K562 (cell line): ENCODE measurements around the gene SRGAP3. TPM values are rescaled to one million over a fixed set of nuclear protein-coding genes. Genes with fewer than 3 reads are reported as not detected.

Experiments used
- KDM2B ChIP-seq: fragments of 250-450 bp; sonication (Bioruptor Pico); IDR thresholded peaks from 2 replicates; pipeline ENCODE4 v1.8.0; 2021; ENCODE audit warnings: mild to moderate bottlenecking, moderate library complexity
- RERE ChIP-seq: sonication (generic); formaldehyde crosslinking; IDR thresholded peaks from 2 replicates; pipeline ENCODE4 v1.8.0; 2023; ENCODE audit warnings: missing genetic modification reagents, mild to moderate bottlenecking, borderline replicate concordance
- SRF ChIP-seq, 2 experiments: fragments of 250-450, 450-650 bp in 1 of 2; sonication (Bioruptor Pico) in 1 of 2; sonication (generic) in 1 of 2; formaldehyde crosslinking; IDR thresholded peaks; 2 replicates each; pipeline versions ENCODE4 v1.5.0 to v1.5.1; 2020 to 2022; ENCODE audit warnings: mild to moderate bottlenecking in 1 of 2, missing genetic modification reagents in 1 of 2
- ZNF274 ChIP-seq: IDR thresholded peaks from 2 replicates; pipeline ENCODE4 v1.6.1; 2011; ENCODE audit warnings: low read depth, mild to moderate bottlenecking, low read length, moderate library complexity, borderline replicate concordance
- polyA plus RNA-seq, 8 experiments: library from polyadenylated mRNA; depleted of rRNA in 4 of 8; stranded (reverse) in 5 of 8; unstranded in 3 of 8; fragments of >200 nt; fragmentation: Nextera tagmentation in 2 of 8; fragmentation: Illumina TruSeq in 1 of 8; extraction: Ambion mirVana in 2 of 8; extraction: Trizol in 1 of 8; gene quantifications; 2 replicates each; pipeline versions ENCODE4 v1.2.1 to v1.2.3, GENCODE V29; 2011 to 2014; ENCODE audit warnings: inconsistent platforms in 1 of 8, missing spikeins in 1 of 8
- total RNA-seq, 7 experiments: library from RNA; depleted of rRNA in 6 of 7; stranded (reverse); fragments of >200 nt in 6 of 7; fragmentation: Illumina TruSeq in 2 of 7; extraction: Trizol in 2 of 7; gene quantifications; 2 replicates each; pipeline versions ENCODE4 v1.2.1 to v1.2.3, GENCODE V29; 2011 to 2021; ENCODE audit warnings: low replicate concordance in 1 of 7
- TF ChIP-seq, protein P1 (sequence below): fragments of 200-600 bp; sonication (generic); IDR thresholded peaks from one replicate; pipeline ENCODE4 v1.6.1; 2012; ENCODE audit warnings: mild to moderate bottlenecking, low read depth, low read length, inconsistent platforms

The SRGAP3 gene
- total and polyA plus RNA-seq, 9 of the 15 experiments (the other 6 are each of a cell fraction or from before 2014, with no cell fraction given), result 0.11 to 0.85 (median 0.35) TPM; not detected in 2

- TF ChIP-seq, protein P1, sequence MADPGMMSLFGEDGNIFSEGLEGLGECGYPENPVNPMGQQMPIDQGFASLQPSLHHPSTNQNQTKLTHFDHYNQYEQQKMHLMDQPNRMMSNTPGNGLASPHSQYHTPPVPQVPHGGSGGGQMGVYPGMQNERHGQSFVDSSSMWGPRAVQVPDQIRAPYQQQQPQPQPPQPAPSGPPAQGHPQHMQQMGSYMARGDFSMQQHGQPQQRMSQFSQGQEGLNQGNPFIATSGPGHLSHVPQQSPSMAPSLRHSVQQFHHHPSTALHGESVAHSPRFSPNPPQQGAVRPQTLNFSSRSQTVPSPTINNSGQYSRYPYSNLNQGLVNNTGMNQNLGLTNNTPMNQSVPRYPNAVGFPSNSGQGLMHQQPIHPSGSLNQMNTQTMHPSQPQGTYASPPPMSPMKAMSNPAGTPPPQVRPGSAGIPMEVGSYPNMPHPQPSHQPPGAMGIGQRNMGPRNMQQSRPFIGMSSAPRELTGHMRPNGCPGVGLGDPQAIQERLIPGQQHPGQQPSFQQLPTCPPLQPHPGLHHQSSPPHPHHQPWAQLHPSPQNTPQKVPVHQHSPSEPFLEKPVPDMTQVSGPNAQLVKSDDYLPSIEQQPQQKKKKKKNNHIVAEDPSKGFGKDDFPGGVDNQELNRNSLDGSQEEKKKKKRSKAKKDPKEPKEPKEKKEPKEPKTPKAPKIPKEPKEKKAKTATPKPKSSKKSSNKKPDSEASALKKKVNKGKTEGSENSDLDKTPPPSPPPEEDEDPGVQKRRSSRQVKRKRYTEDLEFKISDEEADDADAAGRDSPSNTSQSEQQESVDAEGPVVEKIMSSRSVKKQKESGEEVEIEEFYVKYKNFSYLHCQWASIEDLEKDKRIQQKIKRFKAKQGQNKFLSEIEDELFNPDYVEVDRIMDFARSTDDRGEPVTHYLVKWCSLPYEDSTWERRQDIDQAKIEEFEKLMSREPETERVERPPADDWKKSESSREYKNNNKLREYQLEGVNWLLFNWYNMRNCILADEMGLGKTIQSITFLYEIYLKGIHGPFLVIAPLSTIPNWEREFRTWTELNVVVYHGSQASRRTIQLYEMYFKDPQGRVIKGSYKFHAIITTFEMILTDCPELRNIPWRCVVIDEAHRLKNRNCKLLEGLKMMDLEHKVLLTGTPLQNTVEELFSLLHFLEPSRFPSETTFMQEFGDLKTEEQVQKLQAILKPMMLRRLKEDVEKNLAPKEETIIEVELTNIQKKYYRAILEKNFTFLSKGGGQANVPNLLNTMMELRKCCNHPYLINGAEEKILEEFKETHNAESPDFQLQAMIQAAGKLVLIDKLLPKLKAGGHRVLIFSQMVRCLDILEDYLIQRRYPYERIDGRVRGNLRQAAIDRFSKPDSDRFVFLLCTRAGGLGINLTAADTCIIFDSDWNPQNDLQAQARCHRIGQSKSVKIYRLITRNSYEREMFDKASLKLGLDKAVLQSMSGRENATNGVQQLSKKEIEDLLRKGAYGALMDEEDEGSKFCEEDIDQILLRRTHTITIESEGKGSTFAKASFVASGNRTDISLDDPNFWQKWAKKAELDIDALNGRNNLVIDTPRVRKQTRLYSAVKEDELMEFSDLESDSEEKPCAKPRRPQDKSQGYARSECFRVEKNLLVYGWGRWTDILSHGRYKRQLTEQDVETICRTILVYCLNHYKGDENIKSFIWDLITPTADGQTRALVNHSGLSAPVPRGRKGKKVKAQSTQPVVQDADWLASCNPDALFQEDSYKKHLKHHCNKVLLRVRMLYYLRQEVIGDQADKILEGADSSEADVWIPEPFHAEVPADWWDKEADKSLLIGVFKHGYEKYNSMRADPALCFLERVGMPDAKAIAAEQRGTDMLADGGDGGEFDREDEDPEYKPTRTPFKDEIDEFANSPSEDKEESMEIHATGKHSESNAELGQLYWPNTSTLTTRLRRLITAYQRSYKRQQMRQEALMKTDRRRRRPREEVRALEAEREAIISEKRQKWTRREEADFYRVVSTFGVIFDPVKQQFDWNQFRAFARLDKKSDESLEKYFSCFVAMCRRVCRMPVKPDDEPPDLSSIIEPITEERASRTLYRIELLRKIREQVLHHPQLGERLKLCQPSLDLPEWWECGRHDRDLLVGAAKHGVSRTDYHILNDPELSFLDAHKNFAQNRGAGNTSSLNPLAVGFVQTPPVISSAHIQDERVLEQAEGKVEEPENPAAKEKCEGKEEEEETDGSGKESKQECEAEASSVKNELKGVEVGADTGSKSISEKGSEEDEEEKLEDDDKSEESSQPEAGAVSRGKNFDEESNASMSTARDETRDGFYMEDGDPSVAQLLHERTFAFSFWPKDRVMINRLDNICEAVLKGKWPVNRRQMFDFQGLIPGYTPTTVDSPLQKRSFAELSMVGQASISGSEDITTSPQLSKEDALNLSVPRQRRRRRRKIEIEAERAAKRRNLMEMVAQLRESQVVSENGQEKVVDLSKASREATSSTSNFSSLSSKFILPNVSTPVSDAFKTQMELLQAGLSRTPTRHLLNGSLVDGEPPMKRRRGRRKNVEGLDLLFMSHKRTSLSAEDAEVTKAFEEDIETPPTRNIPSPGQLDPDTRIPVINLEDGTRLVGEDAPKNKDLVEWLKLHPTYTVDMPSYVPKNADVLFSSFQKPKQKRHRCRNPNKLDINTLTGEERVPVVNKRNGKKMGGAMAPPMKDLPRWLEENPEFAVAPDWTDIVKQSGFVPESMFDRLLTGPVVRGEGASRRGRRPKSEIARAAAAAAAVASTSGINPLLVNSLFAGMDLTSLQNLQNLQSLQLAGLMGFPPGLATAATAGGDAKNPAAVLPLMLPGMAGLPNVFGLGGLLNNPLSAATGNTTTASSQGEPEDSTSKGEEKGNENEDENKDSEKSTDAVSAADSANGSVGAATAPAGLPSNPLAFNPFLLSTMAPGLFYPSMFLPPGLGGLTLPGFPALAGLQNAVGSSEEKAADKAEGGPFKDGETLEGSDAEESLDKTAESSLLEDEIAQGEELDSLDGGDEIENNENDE, result no peak
- TF ChIP-seq KDM2B (CRISPR knock-in tag) (no peak), ZNF274 (no peak), SRF (CRISPR knock-in tag; IDR thresholded peaks at IDR 0.05) (no peak), RERE (no peak)
Measured at GRCh38 chr3:8985411-8985831, 264.0 kb downstream of the SRGAP3 start (continued).
